SH-SY5Y (cell line): ENCODE measurements around the gene INPPL1.

ENCODE experiments used
- GATA2 ChIP-seq: IDR thresholded peaks from 2 replicates; pipeline ENCODE4 v1.6.1; 2011; ENCODE audit warnings: mild to moderate bottlenecking, low read depth, low read length
- GATA3 ChIP-seq: IDR thresholded peaks from 2 replicates; pipeline ENCODE4 v1.6.1; 2011; ENCODE audit warnings: low read depth, mild to moderate bottlenecking, low read length, moderate library complexity

GRCh38 chr11:72232260-72233055 lies 7.9 kb downstream of the INPPL1 start:
- no peak for TF ChIP-seq GATA2
- no peak for TF ChIP-seq GATA3
